Stimulated activated CD4-positive, alpha-beta T cell treated with anti-CD3 and anti-CD28 coated beads, TNF-alpha, amount 100 ng/mL, for 1 hour (primary cell): ENCODE data around the gene LAMA3.

ENCODE experiments used
- DNase-seq, 3 donors: peaks; one replicate each; pipeline ENCODE4 v3.0.0-alpha.2; 2020; ENCODE audit warnings: low read depth in 3 of 3, low spot score in 1 of 3

The LAMA3 gene

GRCh38 chr18:23932385-23933067 is 243.3 kb downstream of the LAMA3 start:
- DNase-seq, result no peak

GRCh38 chr18:23933407-23933806 is 244.2 kb downstream of the LAMA3 start:
- DNase-seq, result no peak

- no peak for DNase-seq
Observed at GRCh38 chr18:23934252-23934651, 245.0 kb downstream of the LAMA3 start.

- DNase-seq, result no peak
Observed at GRCh38 chr18:23934863-23935262, 245.6 kb downstream of the LAMA3 start.

- no peak for DNase-seq
Observed at GRCh38 chr18:23935804-23936203, 246.6 kb downstream of the LAMA3 start.

- DNase-seq, result no peak
Observed at GRCh38 chr18:23936381-23936958, 247.2 kb downstream of the LAMA3 start.

GRCh38 chr18:23938043-23938756 is 248.9 kb downstream of the LAMA3 start:
- DNase-seq, result no peak

GRCh38 chr18:23938901-23939341 is 249.7 kb downstream of the LAMA3 start:
- DNase-seq, result no peak

GRCh38 chr18:23939366-23939765 is 250.1 kb downstream of the LAMA3 start:
- no peak for DNase-seq

- no peak for DNase-seq
Observed at GRCh38 chr18:23939896-23940295, 250.6 kb downstream of the LAMA3 start.

GRCh38 chr18:23941791-23942190 is 252.5 kb downstream of the LAMA3 start:
- no peak for DNase-seq

- DNase-seq, result no peak
Observed at GRCh38 chr18:23943104-23943503, 253.9 kb downstream of the LAMA3 start.

- no peak for DNase-seq
Observed at GRCh38 chr18:23943903-23944624, 254.8 kb downstream of the LAMA3 start.

- no peak for DNase-seq
Observed at GRCh38 chr18:23945416-23946079, 256.3 kb downstream of the LAMA3 start.

- DNase-seq, result no peak
Observed at GRCh38 chr18:23949863-23950262, 260.6 kb downstream of the LAMA3 start.

- no peak for DNase-seq
Observed at GRCh38 chr18:23950644-23951043, 261.4 kb downstream of the LAMA3 start.

GRCh38 chr18:23951206-23951605 is 262.0 kb downstream of the LAMA3 start:
- DNase-seq, result no peak

- no peak for DNase-seq
Observed at GRCh38 chr18:23953984-23954383, 264.7 kb downstream of the LAMA3 start.

- DNase-seq, result no peak
Observed at GRCh38 chr18:23956483-23956882, 267.2 kb downstream of the LAMA3 start.

- no peak for DNase-seq
Observed at GRCh38 chr18:23958036-23958435, 268.8 kb downstream of the LAMA3 start.
